ENCODE results near the gene OR52E6. TPM values are rescaled to one million over a fixed set of nuclear protein-coding genes. Genes with fewer than 3 reads are reported as not detected.
A peak's percentile ranks its signal among the peaks of the same experiment; 100 is the strongest.

OR52E6 gene
- not detected for total RNA-seq

GRCh38 chr11:5841797-5842196, at the start of gene OR52E6:
Gene OR52E6 (minus strand): TSS chr11:5841897. CDS start chr11:5841897, 0 bp downstream.
- DNase-seq, result no peak

- DNase-seq, result no peak
These were observed 49.6 kb upstream of the OR52E6 start for GRCh38 chr11:5891216-5891800.

GRCh38 chr11:5887661-5888060, 46.0 kb upstream of the OR52E6 start:
- DNase-seq, result no peak

- DNase-seq, result no peak
These were observed 45.5 kb upstream of the OR52E6 start for GRCh38 chr11:5887172-5887571.

- no peak for DNase-seq
These were observed 40.1 kb upstream of the OR52E6 start for GRCh38 chr11:5881756-5882155.

DNA sequence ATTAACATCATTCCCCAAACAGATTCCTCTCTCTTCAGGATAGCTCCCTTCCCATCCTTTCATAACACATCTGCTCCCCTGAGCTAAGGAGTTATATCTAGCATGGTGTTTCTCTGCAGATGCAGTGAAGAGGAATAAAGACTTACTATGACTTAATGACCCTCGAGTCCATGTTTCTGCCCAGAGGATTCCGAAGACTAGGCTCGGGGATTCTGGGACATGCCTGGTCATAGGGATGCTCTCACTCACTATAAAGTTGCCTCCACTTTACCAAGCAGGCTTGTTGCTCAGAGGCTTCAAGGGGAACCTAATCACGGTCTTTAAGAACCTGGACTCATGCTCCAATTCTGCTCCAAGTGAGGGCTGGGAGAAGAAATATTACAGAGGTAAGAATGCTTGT, 38.6 kb upstream of the OR52E6 start, which contains the start of gene OR52E4:
OR52E4 (plus strand) TSS at position 301 of the 400 bp plus-strand sequence. CDS start 3,664 bp downstream, outside the sequence.
- DNase-seq, result no peak

DNA sequence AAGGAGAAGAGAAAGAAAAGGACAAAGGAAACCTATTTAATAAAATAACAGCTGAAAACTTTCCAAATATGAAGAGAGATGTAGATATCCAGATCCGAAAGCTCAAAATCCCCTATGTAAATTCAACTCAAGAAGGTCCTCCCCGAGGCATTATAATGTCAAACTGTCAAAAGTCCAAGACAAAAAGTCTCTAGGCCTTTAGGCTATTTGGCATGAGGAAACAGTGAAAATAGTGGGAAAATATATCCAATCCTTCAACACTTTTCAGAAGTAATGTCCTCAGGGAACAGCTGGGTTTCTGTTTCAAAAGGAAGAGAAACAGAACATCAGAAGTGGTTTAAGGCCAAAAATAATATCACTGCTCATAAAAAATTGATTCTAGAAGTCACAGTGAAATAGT, 36.9 kb upstream of the OR52E6 start:
- DNase-seq, result no peak

GRCh38 chr11:5865826-5866225, 24.1 kb upstream of the OR52E6 start:
- no peak for DNase-seq

DNA sequence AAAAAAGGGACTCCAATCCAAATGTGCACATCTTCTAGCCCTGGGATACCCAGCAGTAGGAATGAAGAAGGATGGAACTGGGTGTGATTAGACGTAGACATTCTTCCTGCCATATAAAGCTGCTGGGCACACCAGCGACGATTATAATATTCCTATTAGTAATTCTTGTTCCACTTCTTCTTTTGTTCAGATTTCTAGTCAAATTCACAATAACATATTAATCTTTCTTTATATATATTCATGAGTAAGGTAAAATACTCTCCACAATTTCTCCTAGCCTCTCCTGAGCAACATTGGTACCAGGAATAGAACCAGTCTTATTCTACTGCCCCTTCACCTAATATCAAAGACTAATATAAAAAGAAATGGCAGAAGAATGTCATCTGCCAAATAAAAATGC, 15.9 kb upstream of the OR52E6 start, which contains the start of gene OR52E8:
OR52E8 (minus strand) TSS at position 101 of the 400 bp plus-strand sequence; CDS start at position 101, 0 bp downstream.
- DNase-seq, result no peak

DNA sequence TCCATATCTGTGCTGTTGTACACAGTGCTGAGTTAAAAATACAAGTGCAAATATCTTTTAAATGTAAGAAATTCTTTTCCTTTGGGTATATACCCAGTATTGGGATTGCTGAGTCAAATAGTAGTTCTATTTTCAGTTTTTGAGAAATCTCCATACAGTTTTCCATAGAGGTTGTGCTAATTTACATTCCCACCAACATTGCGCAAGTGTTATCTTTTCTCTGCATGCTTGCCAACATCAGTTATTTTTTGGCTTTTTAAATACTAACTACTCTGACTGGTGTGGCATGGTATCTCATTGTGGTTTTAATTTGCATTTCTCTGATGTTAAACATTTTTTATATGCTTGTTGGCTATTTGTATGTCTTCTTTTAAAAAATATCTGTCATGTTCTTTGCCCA, 9.3 kb upstream of the OR52E6 start:
- no peak for DNase-seq

DNA sequence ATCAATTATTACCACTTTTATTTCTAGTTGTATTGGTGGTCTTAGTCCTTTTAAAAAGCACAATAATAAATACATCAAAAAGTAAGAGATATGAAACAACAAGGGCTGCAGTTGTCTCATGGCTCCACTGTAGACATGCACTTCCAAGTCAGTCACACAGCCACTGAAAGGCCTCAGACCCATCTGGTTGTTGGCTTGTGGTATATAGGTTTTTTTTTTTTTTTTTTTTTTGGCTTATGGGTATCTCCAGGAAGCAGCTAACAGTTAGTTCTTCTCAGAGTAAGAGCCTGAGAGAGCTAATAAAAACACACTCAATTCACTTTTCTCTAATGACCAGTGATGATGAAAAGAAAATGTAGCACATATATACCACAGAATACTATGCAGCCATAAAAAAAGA, 6.0 kb upstream of the OR52E6 start:
- DNase-seq, result no peak

- DNase-seq, result no peak
These were observed 5.0 kb upstream of the OR52E6 start for GRCh38 chr11:5846701-5847100.

DNA sequence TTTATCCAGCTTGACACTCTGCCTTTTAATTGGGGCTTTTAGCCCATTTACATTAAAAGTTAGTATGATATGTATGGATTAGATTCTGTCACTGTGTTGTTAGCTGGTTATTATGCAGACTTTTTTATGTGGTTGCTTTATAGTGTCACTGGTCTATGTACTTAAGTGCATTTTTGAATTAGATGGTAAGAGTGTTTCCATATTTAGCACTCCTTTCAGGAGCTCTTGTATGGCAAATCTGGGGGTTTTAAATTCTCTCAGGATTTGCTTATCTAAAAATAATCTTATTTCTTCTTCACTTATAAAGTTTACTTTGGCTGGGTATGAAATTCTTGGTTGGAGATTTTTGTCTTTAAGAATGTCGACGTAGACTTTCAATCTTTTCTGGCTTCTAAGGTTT, 4.0 kb downstream of the OR52E6 start:
- DNase-seq, result no peak

DNA sequence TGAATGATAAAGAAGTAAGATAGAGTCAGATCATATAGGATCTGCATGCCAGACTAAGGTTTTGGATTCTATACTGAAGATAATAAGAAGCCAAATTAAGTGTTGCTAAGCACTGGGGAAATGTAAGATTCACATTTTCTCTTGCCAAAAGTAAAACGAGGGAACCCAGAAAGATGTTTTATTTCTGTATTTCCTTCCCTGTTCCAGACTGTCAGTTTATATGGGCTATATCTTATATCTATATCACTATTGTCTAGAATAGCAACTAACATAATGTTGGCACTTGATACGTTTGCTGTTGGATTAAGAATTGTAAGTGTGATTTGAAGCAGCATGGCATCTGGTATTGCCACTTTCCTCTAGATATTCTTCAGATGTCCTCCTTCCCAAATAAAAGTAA, 8.3 kb downstream of the OR52E6 start:
- no peak for DNase-seq

GRCh38 chr11:5831196-5831829, 10.4 kb downstream of the OR52E6 start:
- no peak for DNase-seq

GRCh38 chr11:5818245-5818886, 23.3 kb downstream of the OR52E6 start:
- no peak for DNase-seq

- DNase-seq, result no peak
These were observed 26.2 kb downstream of the OR52E6 start for GRCh38 chr11:5815534-5815933.

- no peak for DNase-seq
These were observed 31.5 kb downstream of the OR52E6 start for GRCh38 chr11:5809905-5810795.

DNA sequence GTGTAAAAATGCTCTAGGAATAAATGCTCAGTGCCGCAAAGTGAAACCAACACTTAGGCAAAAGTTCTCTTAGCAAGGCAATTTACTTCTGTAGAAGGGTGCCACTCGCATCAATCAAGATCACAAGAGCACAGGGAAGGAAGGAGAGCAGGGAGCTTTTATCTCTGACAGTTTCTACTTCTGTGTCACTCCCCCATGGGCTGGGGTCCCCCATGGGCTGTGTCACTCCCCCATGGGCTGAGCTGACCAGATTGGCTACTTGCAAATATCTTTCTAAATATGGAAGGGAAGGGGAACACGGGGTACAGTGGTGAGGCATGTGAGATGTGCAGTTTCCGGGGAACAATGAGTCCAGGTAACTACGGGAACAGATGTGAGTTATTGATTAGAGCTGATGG, 32.6 kb downstream of the OR52E6 start:
- no peak for DNase-seq

- DNase-seq, result peak; percentile 66
These were observed 33.1 kb downstream of the OR52E6 start, which contains the start of gene OR52N2 for GRCh38 chr11:5808500-5809121. Gene OR52N2 (plus strand): TSS chr11:5808924. CDS start chr11:5820336, 11,412 bp downstream.

GRCh38 chr11:5807580-5807979, 34.1 kb downstream of the OR52E6 start:
- no peak for DNase-seq

DNA sequence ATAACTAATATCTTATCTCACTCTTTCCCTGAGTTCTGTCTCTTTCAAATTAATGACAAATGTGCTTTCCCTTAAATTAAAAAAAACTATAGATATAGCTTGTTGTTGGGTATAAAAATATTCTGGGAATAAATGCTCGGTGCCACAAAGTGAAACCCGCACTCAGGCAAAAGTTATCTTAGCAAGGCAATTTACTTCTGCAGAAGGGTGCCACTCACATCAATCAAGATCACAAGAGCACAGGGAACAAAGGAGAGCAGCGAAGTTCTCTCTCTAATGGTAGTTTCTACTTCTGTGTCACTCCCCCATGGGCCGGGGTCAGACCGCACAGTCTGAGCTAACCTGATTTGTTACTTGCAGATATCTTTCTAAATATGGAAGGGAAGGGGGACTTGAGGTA, 37.7 kb downstream of the OR52E6 start:
- no peak for DNase-seq

Measured in effector CD4-positive, alpha-beta T cell (primary cell).